Measurements from ENCODE around the gene PHF21A. TPM values are rescaled to one million over a fixed set of nuclear protein-coding genes. Genes with fewer than 3 reads are reported as not detected.

The PHF21A gene
- polyA plus RNA-seq, 3 donors = 6.2 to 95.2 (median 14.0) TPM

- Mint-ChIP-seq H3K27me3 (ENCODE audit: low read depth in 3 of 3) (no peaks in the 10 kb centered on the region), H3K4me3 (no peak overlapping the region), H3K36me3 (peaks cover 2 to 8% of the 10 kb centered on the region in 2 donors), H3K4me1 (peaks cover 52% of the 10 kb centered on the region), H3K27ac (peak overlapping the region in 1 of 7 donors; percentile 23), H3K9me3 (no peaks in the 10 kb centered on the region)
- 100% methylated on average over 1 of the region's 6 CpGs for WGBS (ENCODE audit: insufficient coverage)
- no peaks in the 10 kb centered on the region for H3K36me3 ChIP-seq (replicated peaks in 1 of 2; ENCODE audit: control insufficient read depth in 1 of 2, insufficient read depth in 2 of 2, low read length in 2 of 2)
- no peak overlapping the region for H3K9ac ChIP-seq (ENCODE audit: insufficient read depth, low read length, poor library complexity, severe bottlenecking)
- no peak overlapping the region for H3K4me2 ChIP-seq (replicated peaks; ENCODE audit: extremely low read depth, low read length, poor library complexity, severe bottlenecking)
- no peak overlapping the region for H3K4me3 ChIP-seq (replicated peaks in 1 of 3; ENCODE audit: low read depth in 2 of 3, low read length in 3 of 3)
- H3K27ac ChIP-seq (ENCODE audit: low read depth in 1 of 2, low read length in 2 of 2) = no peak overlapping the region
- H3K4me1 ChIP-seq (ENCODE audit: control insufficient read depth in 1 of 2, insufficient read depth in 2 of 2, low read length in 2 of 2) = peaks cover 12 to 16% of the 10 kb centered on the region in 2 donors
- H2AFZ ChIP-seq (ENCODE audit: insufficient read depth, low read depth, low read length, poor library complexity, severe bottlenecking) = no peak overlapping the region
- intact Hi-C loops (cut with micrococcal nuclease) = no loop called here
- H3K79me2 ChIP-seq (ENCODE audit: insufficient read depth, low read length) = peaks cover 98% of the 10 kb centered on the region
- TF ChIP-seq CTCF (IDR thresholded peaks at IDR 0.05) = no peak
- H4K20me1 ChIP-seq (ENCODE audit: insufficient read depth, low read length) = peaks cover 100% of the 10 kb centered on the region
- H3K27me3 ChIP-seq (ENCODE audit: control insufficient read depth in 2 of 2, insufficient read depth in 2 of 2, low read length in 2 of 2) = no peaks in the 10 kb centered on the region
- H3K9me3 ChIP-seq (replicated peaks in 1 of 2; ENCODE audit: control insufficient read depth in 1 of 2, insufficient read depth in 1 of 2, low read length in 2 of 2) = no peaks in the 10 kb centered on the region
- no peak for DNase-seq
Measured at GRCh38 chr11:46102843-46103242, 18.4 kb downstream of the PHF21A start.

GRCh38 chr11:46100670-46101069, 20.6 kb downstream of the PHF21A start:
- Mint-ChIP-seq H3K27me3 (ENCODE audit: low read depth in 3 of 3) (no peaks in the 10 kb centered on the region), H3K27ac (peak overlapping the region in 3 of 7 donors; percentile 6 to 68 (median 34)), H3K9me3 (no peaks in the 10 kb centered on the region), H3K4me3 (peak overlapping the region in 1 of 2 donors; percentile 32), H3K4me1 (peaks cover 51% of the 10 kb centered on the region), H3K36me3 (peaks cover 5 to 12% of the 10 kb centered on the region in 2 donors)
- H3K27ac ChIP-seq (ENCODE audit: low read depth in 1 of 2, low read length in 2 of 2) = peak overlapping the region in 1 of 2 donors; percentile 50
- H3K4me2 ChIP-seq (replicated peaks; ENCODE audit: extremely low read depth, low read length, poor library complexity, severe bottlenecking) = no peak overlapping the region
- H3K36me3 ChIP-seq (replicated peaks in 1 of 2; ENCODE audit: control insufficient read depth in 1 of 2, insufficient read depth in 2 of 2, low read length in 2 of 2) = peaks cover 0 to 2% of the 10 kb centered on the region in 2 donors
- no peak for TF ChIP-seq CTCF (IDR thresholded peaks at IDR 0.05)
- peaks cover 100% of the 10 kb centered on the region for H4K20me1 ChIP-seq (ENCODE audit: insufficient read depth, low read length)
- peaks cover 12 to 16% of the 10 kb centered on the region in 2 donors for H3K4me1 ChIP-seq (ENCODE audit: control insufficient read depth in 1 of 2, insufficient read depth in 2 of 2, low read length in 2 of 2)
- H3K9ac ChIP-seq (ENCODE audit: insufficient read depth, low read length, poor library complexity, severe bottlenecking) = no peak overlapping the region
- intact Hi-C loops (cut with micrococcal nuclease) = no loop called here
- no peaks in the 10 kb centered on the region for H3K9me3 ChIP-seq (replicated peaks in 1 of 2; ENCODE audit: control insufficient read depth in 1 of 2, insufficient read depth in 1 of 2, low read length in 2 of 2)
- no peak for DNase-seq
- no peak overlapping the region for H2AFZ ChIP-seq (ENCODE audit: insufficient read depth, low read depth, low read length, poor library complexity, severe bottlenecking)
- 100% methylated on average over 1 of the region's 3 CpGs for WGBS (ENCODE audit: insufficient coverage)
- H3K27me3 ChIP-seq (ENCODE audit: control insufficient read depth in 2 of 2, insufficient read depth in 2 of 2, low read length in 2 of 2) = no peaks in the 10 kb centered on the region
- H3K79me2 ChIP-seq (ENCODE audit: insufficient read depth, low read length) = peaks cover 99% of the 10 kb centered on the region
- H3K4me3 ChIP-seq (replicated peaks in 1 of 3; ENCODE audit: low read depth in 2 of 3, low read length in 3 of 3) = no peak overlapping the region

Data from CD14-positive monocyte (primary cell).